NT2/D1 (cell line): Measurements from ENCODE around the gene CTBP2.

ENCODE experiments used
- YY1 ChIP-seq: IDR thresholded peaks from 2 replicates; pipeline ENCODE4 v1.6.1; 2011; ENCODE audit not compliant: insufficient read length, insufficient read depth
- ZNF274 ChIP-seq: IDR thresholded peaks from 2 replicates; pipeline ENCODE4 v1.6.1; 2011; ENCODE audit warnings: mild to moderate bottlenecking, low read depth, low read length

GRCh38 chr10:125104559-125104958 lies 55.8 kb downstream of the CTBP2 start:
- no peak for TF ChIP-seq ZNF274
- TF ChIP-seq YY1: no peak
